Activated effector memory CD4-positive, alpha-beta T cell treated with anti-CD3 and anti-CD28 coated beads, Interleukin-2, amount 50 U/mL, for 16 hours (primary cell): ENCODE results near the gene BTF3.

Source experiments
- DNase-seq: peaks from one replicate; pipeline ENCODE4 v3.0.0-alpha.2; 2020

BTF3 gene

DNA sequence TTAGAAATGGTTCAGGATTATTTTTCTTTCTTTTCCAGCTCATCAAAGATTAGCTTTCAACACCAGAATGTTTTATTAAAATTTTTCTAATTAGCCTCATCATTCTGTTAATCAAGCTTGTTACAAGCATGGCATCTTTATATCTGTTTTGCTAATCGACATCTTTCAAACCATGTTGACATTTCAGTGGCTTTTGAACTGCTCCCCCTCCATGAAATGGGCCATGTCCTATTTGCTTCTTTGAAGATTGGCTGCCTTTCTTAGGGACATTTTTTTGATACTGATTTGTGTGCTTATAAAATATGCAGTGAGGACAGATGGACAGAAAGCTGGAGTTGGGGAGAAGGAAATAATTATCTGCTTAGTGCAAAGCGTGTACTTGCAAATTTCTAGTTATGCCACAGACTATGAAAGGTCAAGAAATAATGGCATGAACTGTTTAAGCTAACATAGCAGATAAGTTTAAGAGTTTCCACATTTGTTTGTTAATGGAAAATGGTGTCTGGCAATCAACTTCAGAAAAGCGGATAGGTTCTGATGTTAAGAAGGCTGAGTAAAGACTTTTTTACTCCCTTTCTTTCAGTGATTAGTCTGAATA, 27.5 kb downstream of the BTF3 start:
- no peak for DNase-seq

DNA sequence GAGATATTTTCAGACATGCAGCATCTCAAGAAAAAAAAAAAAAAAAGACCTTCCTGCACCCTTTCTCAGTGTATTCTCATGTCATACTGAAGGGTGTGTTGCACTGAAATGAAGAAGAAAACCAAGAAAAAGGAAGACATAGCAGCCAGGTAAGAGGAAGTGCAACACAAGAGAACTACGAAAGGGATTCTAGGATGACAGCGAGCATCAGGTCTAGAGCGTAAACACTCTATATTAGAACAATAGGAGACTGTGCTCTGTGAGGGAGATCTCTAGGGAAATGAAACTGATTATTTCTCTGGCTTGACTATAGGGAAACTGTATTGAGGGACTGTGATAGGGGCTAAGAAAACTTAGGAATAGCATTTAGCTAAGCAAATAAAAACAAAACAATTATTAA, 30.0 kb downstream of the BTF3 start:
- no peak for DNase-seq

DNA sequence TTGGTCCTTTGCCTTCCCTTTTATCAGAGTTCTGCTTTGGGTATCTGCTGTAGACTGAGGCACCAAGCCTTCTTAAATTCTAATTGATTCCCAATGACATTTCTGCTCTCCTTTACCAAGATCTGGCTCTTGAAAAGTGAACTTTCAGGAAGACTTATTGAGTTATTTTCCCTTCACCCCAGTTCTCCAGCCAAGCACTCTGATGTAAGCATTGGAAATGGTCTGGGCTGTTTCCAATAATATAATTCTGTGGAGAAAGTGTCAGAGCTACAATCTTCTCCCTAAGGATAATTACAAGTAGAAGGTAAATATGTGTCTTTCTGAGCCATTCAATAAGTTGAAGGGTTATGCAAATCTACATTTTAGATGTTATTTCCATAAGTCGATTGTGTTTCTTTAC, 30.8 kb downstream of the BTF3 start:
- no peak for DNase-seq

- DNase-seq: no peak
Observed at GRCh38 chr5:73531356-73531755, 33.1 kb downstream of the BTF3 start.

DNA sequence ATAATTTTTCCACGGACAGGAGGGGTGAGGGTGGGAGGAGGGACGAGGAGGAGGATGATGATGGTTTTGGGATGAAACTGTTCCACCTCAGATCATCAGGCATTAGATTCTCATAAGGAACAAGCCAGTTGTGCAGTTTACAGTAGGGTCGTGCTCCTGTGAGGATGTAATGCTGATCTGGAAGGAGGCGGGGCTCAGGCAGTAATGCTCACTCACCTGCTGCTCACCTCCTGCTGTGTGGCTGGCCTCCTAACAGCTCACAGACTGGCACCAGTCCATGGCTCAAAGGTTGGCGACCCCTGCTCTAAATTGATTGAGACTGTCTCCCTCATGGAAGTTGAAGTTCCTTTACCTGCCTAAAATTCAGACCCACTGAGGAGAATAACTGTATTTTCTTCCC, 34.0 kb downstream of the BTF3 start:
- no peak for DNase-seq

GRCh38 chr5:73534011-73534644, 35.9 kb downstream of the BTF3 start:
- no peak for DNase-seq

DNA sequence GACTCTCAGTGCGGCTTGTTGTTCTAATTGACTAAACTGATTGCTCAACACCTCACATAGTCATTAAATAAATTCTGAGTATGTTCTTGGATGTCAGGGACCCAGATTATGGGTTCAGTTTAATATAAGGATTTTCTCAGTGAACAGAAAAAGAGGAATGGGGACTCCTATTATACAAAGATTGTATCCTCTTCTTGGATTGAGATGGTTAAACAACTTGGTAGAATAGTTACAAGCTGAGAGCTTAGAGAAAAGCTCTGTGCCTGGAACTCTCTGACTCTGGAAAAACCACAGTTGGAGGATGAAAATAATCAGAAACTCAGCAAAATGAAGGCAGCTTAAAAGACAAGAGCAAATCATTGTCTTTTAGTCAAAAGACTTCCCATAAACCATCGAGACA, 36.7 kb downstream of the BTF3 start:
- no peak for DNase-seq

- no peak for DNase-seq
Observed at GRCh38 chr5:73539730-73540129, 41.5 kb downstream of the BTF3 start.

- no peak for DNase-seq
Observed at GRCh38 chr5:73540192-73540591, 42.0 kb downstream of the BTF3 start.

GRCh38 chr5:73542020-73542419, 43.8 kb downstream of the BTF3 start:
- DNase-seq: no peak

DNA sequence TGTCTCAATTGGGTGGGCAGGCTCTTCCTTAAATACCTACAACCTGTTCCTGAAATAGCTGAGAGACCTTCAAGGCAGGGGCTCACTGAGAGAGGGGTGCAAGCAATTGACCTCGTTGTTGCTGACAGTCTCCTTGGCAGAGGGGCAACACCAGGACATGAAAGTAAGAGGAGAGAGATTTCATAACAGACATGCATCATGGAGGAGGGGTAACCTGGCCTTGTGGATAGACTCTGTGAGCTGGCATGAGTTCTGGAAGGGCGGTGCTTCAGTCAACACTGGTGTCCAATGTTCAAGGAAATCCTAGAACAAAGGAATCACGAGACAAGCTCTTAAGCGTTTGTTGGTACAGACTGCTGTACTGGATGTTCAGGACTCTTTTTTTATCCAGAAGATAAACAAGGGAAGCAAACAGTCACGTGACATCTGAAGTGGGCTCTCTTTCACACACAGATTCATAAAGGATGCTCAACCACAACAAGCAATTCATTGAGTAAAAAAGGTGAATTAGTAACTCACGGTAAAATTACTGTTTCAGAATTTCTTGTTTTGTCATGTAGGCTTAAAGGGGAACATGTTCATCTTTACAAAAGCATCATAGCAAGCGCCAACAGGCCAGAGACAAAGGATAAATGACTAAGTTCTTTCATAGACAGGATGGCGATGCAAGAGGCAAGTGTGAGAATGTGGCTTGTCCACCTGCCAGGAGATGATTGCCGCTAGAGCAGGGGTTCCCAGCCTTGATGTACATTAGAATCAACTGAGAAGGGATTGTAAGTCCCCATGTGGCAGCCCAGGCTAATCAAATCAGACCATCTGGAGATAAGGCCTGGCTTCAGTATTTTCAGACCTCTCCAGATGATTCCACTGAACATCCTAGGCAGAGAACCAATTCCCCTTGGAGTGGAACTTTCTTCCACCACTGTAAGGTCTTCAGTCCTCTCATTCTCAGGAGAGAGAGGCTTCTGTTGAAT, 46.5 kb downstream of the BTF3 start:
- no peak for DNase-seq

DNA sequence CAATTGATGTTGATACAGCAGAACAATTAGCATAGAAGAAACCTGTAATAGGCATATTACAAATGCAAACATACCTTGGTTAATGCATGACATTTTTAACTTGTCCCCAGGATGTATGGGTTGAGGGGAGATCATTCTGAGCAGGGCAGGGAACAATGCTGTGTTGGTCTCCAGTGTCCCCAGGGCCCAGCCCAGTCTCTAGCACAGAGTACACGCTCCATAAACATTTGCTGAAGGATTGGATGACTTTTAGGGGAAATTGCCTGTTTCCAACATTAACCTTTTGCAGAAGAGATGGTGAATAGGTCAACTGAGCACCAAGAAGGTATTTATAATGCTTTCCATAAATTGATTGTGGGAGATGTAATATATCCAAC, 47.1 kb downstream of the BTF3 start:
- no peak for DNase-seq

- no peak for DNase-seq
Observed at GRCh38 chr5:73550016-73550415, 51.8 kb downstream of the BTF3 start.

DNA sequence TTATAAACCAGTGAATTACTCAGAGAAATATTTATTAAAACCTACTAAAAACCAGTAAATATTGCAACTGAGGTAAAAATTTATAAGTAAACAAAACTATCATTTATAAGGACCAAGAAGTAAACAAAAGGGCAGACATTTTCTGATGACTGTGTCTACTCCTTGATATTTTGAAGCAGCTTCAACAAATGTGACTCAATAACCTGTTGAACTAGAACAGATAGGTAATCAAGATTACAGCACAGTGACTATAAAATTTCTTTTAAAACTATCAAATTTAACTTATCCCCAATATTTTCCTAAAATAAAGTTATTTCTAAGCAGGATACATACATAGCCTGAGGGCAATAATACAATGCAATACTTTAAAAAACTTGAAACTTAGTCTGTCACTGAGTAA, 54.4 kb downstream of the BTF3 start:
- no peak for DNase-seq
